ENCODE data around the gene CLPSL1. TPM values are rescaled to one million over a fixed set of nuclear protein-coding genes. Genes with fewer than 3 reads are reported as not detected.

The CLPSL1 gene
- total RNA-seq, 2 donors from 2014 or later: not detected

GRCh38 chr6:35811699-35811995 is 30.8 kb downstream of the CLPSL1 start:
- no peak for DNase-seq (ENCODE audit: low spot score)
- no peak for TF ChIP-seq CTCF (IDR thresholded peaks at IDR 0.05)
- Histone ChIP-seq H3K4me1 (ENCODE audit: control insufficient read depth in 1 of 2, low read depth in 2 of 2) (no peaks in the 10 kb centered on the region), H3K36me3 (no peaks in the 10 kb centered on the region), H3K9me3 (peaks cover 4% of the 10 kb centered on the region), H3K27ac (no peak overlapping the region), H3K27me3 (replicated peaks; ENCODE audit: insufficient read depth) (no peaks in the 10 kb centered on the region), H3K4me3 (no peak overlapping the region)
- ATAC-seq (ENCODE audit: insufficient number of reproducible peaks, low FRiP score, low read depth): no peak

- no peak overlapping the region for H3K27ac ChIP-seq
- H3K36me3 ChIP-seq: no peaks in the 10 kb centered on the region
- no peak for DNase-seq (ENCODE audit: low spot score)
- H3K9me3 ChIP-seq: peaks cover 13% of the 10 kb centered on the region
- H3K27me3 ChIP-seq (replicated peaks; ENCODE audit: insufficient read depth): no peaks in the 10 kb centered on the region
- no peak for ATAC-seq (ENCODE audit: insufficient number of reproducible peaks, low FRiP score, low read depth)
- TF ChIP-seq CTCF (IDR thresholded peaks at IDR 0.05): no peak
- no peak overlapping the region for H3K4me3 ChIP-seq
- no peaks in the 10 kb centered on the region for H3K4me1 ChIP-seq (ENCODE audit: control insufficient read depth in 1 of 2, low read depth in 2 of 2)
Observed at GRCh38 chr6:35817515-35817914, 36.7 kb downstream of the CLPSL1 start.

GRCh38 chr6:35823601-35824000 is 42.8 kb downstream of the CLPSL1 start:
- Histone ChIP-seq H3K4me1 (ENCODE audit: control insufficient read depth in 1 of 2, low read depth in 2 of 2) (no peaks in the 10 kb centered on the region), H3K27me3 (replicated peaks; ENCODE audit: insufficient read depth) (no peaks in the 10 kb centered on the region), H3K9me3 (no peaks in the 10 kb centered on the region), H3K4me3 (no peak overlapping the region), H3K36me3 (no peaks in the 10 kb centered on the region), H3K27ac (no peak overlapping the region)
- DNase-seq (ENCODE audit: low spot score) (no peak), ATAC-seq (ENCODE audit: insufficient number of reproducible peaks, low FRiP score, low read depth) (no peak)
- no peak for TF ChIP-seq CTCF (IDR thresholded peaks at IDR 0.05)

GRCh38 chr6:35824552-35825192 is 43.9 kb downstream of the CLPSL1 start:
- Histone ChIP-seq H3K27ac (no peak overlapping the region), H3K4me3 (no peak overlapping the region), H3K36me3 (no peaks in the 10 kb centered on the region), H3K27me3 (replicated peaks; ENCODE audit: insufficient read depth) (no peaks in the 10 kb centered on the region), H3K9me3 (no peaks in the 10 kb centered on the region), H3K4me1 (ENCODE audit: control insufficient read depth in 1 of 2, low read depth in 2 of 2) (no peaks in the 10 kb centered on the region)
- ATAC-seq (ENCODE audit: insufficient number of reproducible peaks, low FRiP score, low read depth) (no peak), DNase-seq (ENCODE audit: low spot score) (no peak)
- no peak for TF ChIP-seq CTCF (IDR thresholded peaks at IDR 0.05)

- DNase-seq (ENCODE audit: low spot score): no peak
- ATAC-seq (ENCODE audit: insufficient number of reproducible peaks, low FRiP score, low read depth): no peak
- Histone ChIP-seq H3K27me3 (replicated peaks; ENCODE audit: insufficient read depth) (no peaks in the 10 kb centered on the region), H3K36me3 (peaks cover 2% of the 10 kb centered on the region), H3K9me3 (no peaks in the 10 kb centered on the region), H3K4me1 (ENCODE audit: control insufficient read depth in 1 of 2, low read depth in 2 of 2) (no peaks in the 10 kb centered on the region), H3K4me3 (no peak overlapping the region), H3K27ac (no peak overlapping the region)
- TF ChIP-seq CTCF (IDR thresholded peaks at IDR 0.05): no peak
Observed at GRCh38 chr6:35829306-35829705, 48.5 kb downstream of the CLPSL1 start.

Measured in thoracic aorta (tissue), 2 donors.